Forelimb muscle (tissue), 1 donor: ENCODE results near the gene FSCN2. TPM values are rescaled to one million over a fixed set of nuclear protein-coding genes. Genes with fewer than 3 reads are reported as not detected.

ENCODE experiments used
- DNase-seq: peaks from one replicate; pipeline ENCODE4 v3.0.0-alpha.2; 2013; ENCODE audit warnings: low read depth
- polyA plus RNA-seq: library from polyadenylated mRNA; unstranded; fragments of 120-200 nt; gene quantifications from one replicate; pipeline ENCODE4 v1.2.1, GENCODE V29; 2013; ENCODE audit not compliant: insufficient read length

The FSCN2 gene
- polyA plus RNA-seq, 1 donor, result 3.7 TPM

GRCh38 chr17:81539961-81540675 is 11.9 kb downstream of the FSCN2 start:
- no peak for DNase-seq

- no peak for DNase-seq
Observed at GRCh38 chr17:81540676-81541027, 12.5 kb downstream of the FSCN2 start.

DNA sequence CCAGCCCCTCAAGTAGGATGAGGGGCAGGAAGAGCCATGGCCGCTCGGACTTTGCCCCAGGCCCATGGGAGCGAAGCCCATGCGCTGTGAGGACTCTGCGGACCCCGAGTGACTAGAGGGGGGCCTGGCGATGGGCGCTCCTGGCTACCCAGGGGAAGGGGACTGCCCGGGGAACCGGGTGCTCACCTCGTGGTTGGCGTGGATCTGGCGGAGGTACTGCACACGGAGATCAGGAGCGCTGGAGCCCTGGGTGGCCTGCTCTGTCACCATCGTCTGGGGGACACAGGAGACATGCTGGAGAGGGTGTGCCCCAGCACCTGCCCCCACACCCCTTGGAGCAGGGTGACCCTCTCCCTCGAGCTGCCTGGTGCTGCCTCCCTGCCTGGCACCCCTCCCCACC is 12.9 kb downstream of the FSCN2 start:
- DNase-seq, result no peak

GRCh38 chr17:81542431-81543338 is 14.5 kb downstream of the FSCN2 start:
- DNase-seq, result no peak

DNA sequence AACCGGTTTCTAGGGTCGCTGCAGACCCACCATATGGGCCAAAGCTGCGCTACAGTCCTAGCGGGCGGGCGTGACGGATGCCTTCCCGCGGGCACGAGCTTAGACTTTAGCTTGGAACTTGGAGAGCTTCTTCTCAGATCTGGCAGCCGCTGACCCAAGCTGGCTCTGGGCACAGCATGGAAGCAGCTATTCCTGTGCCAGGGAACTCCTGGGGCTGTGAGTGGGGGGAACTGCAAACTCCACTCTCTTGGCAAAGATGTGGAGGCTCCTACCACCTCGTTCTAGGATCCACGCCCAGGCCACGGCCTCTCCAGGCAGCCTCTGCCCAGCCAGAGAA is 15.1 kb downstream of the FSCN2 start:
- DNase-seq, result no peak

- no peak for DNase-seq
Observed at GRCh38 chr17:81543756-81544155, 15.6 kb downstream of the FSCN2 start.

- DNase-seq, result no peak
Observed at GRCh38 chr17:81544281-81544974, 16.3 kb downstream of the FSCN2 start.

- no peak for DNase-seq
Observed at GRCh38 chr17:81545160-81545949, 17.2 kb downstream of the FSCN2 start.

GRCh38 chr17:81546906-81547613 is 18.9 kb downstream of the FSCN2 start:
- no peak for DNase-seq

DNA sequence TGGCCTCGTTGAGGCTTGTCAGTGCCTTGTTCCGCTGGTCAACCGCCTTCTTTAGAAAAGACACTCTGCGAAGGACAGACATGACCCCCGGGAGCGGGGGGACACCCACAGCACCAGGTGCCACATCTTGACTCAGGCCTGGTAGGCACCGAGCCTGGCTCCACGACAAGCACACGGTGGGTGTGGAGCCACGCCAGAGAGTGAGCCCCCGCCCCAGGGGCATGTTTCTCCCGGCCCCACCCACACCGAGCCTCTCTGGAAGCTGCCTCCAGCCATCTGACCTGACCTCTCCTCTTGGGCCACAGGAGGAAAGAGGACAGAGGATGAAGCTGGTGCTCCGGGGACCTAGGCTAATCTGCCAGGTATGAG is 19.4 kb downstream of the FSCN2 start:
- DNase-seq, result no peak

- DNase-seq, result no peak
Observed at GRCh38 chr17:81549031-81549557, 20.9 kb downstream of the FSCN2 start.

DNA sequence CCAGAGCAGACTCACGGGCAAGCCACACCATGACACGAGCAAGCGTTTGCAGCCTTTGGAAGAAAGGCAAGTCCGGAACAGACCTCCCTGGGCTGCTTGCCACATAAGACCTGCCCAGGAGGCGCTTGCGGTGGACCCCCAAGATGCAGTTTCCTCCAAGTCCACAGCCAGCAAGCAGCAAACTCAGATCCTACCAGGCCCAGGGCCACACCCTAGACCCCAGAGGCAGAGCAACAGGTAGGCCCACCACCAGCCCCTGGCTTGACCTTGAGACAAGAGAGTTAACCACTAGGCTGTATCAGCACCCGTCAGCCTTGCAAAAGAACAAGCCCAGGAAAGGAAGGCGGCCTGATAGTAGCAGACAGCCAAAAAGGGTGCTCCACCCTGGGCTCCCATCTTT is 21.6 kb downstream of the FSCN2 start:
- DNase-seq, result no peak

DNA sequence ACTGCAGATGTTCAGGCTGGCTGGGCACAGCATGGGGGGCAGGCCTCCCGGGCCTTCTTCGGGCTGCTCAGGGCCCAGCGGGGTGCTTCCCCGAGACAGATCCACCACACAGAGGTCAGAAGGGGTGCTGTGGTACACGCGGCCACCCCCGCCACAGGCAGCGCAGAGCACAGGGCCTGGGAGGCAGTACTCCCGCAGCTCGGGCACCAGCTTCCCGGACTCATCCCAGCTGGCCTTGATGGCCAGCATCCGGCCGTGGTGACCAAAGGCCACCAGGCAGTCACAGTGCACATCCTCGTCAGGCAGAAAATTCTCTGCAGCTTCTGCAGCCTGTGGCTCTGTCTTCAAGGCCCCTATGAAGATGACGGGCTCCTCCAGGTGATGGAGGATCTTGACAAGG is 22.1 kb downstream of the FSCN2 start:
- no peak for DNase-seq

GRCh38 chr17:81550830-81551457 is 22.8 kb downstream of the FSCN2 start:
- DNase-seq, result no peak

GRCh38 chr17:81551458-81552243 is 23.5 kb downstream of the FSCN2 start:
- no peak for DNase-seq

- peak; percentile 47 for DNase-seq
Observed at GRCh38 chr17:81552244-81553017, 24.3 kb downstream of the FSCN2 start, which contains the start of gene FAAP100. FAAP100 (minus strand) TSS chr17:81552353; CDS start chr17:81552330, 23 bp downstream.

DNA sequence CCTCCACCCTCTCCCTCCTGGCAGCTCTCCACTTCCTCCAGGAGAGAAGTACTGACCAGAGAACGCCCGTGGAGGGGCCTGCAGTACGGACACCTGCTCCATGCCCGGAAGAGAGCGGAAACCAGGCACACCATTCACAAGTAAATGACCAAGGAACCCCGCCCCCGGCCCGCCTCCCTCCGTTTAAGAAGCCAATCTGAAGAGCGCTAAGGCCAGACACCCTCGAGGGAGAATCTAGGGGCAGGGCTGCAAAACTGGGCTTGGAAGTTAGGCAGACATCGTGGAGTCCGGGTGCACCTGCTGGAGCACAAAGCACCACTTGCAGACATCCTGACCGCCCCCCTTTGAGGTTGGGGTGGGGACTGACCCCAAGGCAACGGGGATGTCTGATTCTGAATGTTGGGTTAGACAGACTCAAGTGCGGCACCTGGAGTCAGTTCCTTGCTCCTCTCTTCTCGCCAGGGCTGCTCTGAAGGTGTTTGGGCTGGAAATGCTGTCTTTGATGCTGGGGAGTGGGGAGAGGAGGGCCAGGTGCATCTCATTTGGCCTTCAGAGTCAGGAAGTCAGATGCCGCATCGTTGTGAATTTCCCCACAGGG is 24.9 kb downstream of the FSCN2 start:
- DNase-seq, result no peak

DNA sequence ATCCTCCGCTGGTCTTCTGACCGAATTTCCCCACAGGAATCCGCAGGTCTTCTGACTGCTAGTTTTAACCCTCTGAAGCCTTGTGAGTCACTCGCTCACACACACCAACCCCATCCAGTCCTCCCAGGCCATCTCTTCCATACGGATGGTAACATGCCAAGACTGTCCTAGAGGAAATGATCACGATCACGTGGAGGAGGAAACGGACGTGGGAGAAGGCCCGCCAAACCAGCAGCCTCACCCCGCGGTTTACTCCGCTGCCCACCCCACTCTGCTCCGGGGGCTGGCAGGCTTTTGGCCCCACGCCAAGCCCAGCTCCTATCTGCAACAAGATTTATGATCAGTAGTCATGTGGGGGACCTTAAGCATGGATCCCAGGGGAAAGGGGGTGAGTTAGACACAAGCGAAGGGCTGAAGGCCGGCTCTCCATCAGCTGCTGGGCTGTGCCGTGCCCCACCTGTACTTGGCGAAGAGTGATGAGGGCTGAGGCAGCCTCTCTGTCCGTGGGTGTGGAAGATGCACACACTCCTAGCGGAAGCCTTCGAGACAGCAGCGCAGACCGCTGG is 25.5 kb downstream of the FSCN2 start:
- no peak for DNase-seq
